Right ventricle myocardium superior (tissue), 1 donor: Measurements from ENCODE around the gene SLC4A7. TPM values are rescaled to one million over a fixed set of nuclear protein-coding genes. Genes with fewer than 3 reads are reported as not detected.

ENCODE experiments used
- ATAC-seq: fragments of 200-7000 bp; cut with Tn5 transposase; one replicate; pipeline ENCODE4 v1.9.1; 2020; ENCODE audit warnings: mild to moderate bottlenecking; ENCODE audit not compliant: poor library complexity
- DNase-seq: peaks from one replicate; pipeline ENCODE4 v3.0.0-alpha.2; 2020
- intact Hi-C: fragments of 100-400 bp; cut with DNase I; formaldehyde crosslinking; loops from one replicate; pipeline ENCODE4 v1.11.2; 2022
- total RNA-seq: library from RNA; stranded (reverse); fragmentation: NEBNext Ultra II Directional; extraction: Animal tissue kit (Norgen Biotek cat#: 25700); gene quantifications from one replicate; pipeline ENCODE4 v1.2.1, GENCODE V29; 2021
- donor health status: DM: no; HTN: yes; CAD: no; lungs with severe emphysema.

SLC4A7 gene
- total RNA-seq, 1 donor from 2014 or later = 13.0 TPM

GRCh38 chr3:27500035-27500434, 15.9 kb upstream of the SLC4A7 start:
- no peak for ATAC-seq
- DNase-seq = no peak
- intact Hi-C loops = no loop called here

GRCh38 chr3:27494784-27495183, 10.6 kb upstream of the SLC4A7 start:
- ATAC-seq (no peak), DNase-seq (no peak)
- intact Hi-C loops = no loop called here

- DNase-seq (no peak), ATAC-seq (no peak)
- intact Hi-C loops = no loop called here
Observed at GRCh38 chr3:27488821-27489220, 4.6 kb upstream of the SLC4A7 start.

GRCh38 chr3:27487383-27487782, 3.2 kb upstream of the SLC4A7 start:
- ATAC-seq (no peak), DNase-seq (no peak)
- intact Hi-C loops = no loop called here

- intact Hi-C loops = no loop called here
- ATAC-seq (no peak), DNase-seq (no peak)
Observed at GRCh38 chr3:27486336-27486735, 2.2 kb upstream of the SLC4A7 start.

- ATAC-seq (peak; percentile 46), DNase-seq (no peak)
- intact Hi-C loops = no loop called here
Observed at GRCh38 chr3:27485866-27486265, 1.7 kb upstream of the SLC4A7 start.

GRCh38 chr3:27483117-27484014, 818 bp downstream of the SLC4A7 start:
- DNase-seq (peak; percentile 75), ATAC-seq (peak; percentile 11)
- intact Hi-C loops = no loop called here

GRCh38 chr3:27479806-27480543, 4.2 kb downstream of the SLC4A7 start:
- no peak for ATAC-seq
- intact Hi-C loops = no loop called here
- no peak for DNase-seq

GRCh38 chr3:27471923-27472550, 12.1 kb downstream of the SLC4A7 start:
- no peak for ATAC-seq
- intact Hi-C loops = no loop called here
- DNase-seq = no peak

- peak; percentile 37 for ATAC-seq
- DNase-seq = no peak
- intact Hi-C loops = no loop called here
Observed at GRCh38 chr3:27468283-27468886, 15.8 kb downstream of the SLC4A7 start.

- peak; percentile 76 for ATAC-seq
- no peak for DNase-seq
- intact Hi-C loops = no loop called here
Observed at GRCh38 chr3:27467545-27467944, 16.6 kb downstream of the SLC4A7 start.

- no peak for ATAC-seq
- no peak for DNase-seq
- intact Hi-C loops = no loop called here
Observed at GRCh38 chr3:27464646-27465045, 19.5 kb downstream of the SLC4A7 start.

GRCh38 chr3:27462228-27462627, 22.0 kb downstream of the SLC4A7 start:
- ATAC-seq = no peak
- DNase-seq = no peak
- intact Hi-C loops = no loop called here

- DNase-seq (no peak), ATAC-seq (no peak)
- intact Hi-C loops = no loop called here
Observed at GRCh38 chr3:27458929-27459328, 25.3 kb downstream of the SLC4A7 start.

GRCh38 chr3:27456554-27456953, 27.6 kb downstream of the SLC4A7 start:
- intact Hi-C loops = no loop called here
- peak; percentile 34 for ATAC-seq
- DNase-seq = no peak

- intact Hi-C loops = no loop called here
- no peak for DNase-seq
- no peak for ATAC-seq
Observed at GRCh38 chr3:27454914-27455313, 29.3 kb downstream of the SLC4A7 start.

- ATAC-seq (no peak), DNase-seq (no peak)
- intact Hi-C loops = no loop called here
Observed at GRCh38 chr3:27454461-27454860, 29.7 kb downstream of the SLC4A7 start.

- intact Hi-C loops = no loop called here
- DNase-seq (no peak), ATAC-seq (no peak)
Observed at GRCh38 chr3:27452368-27453090, 31.7 kb downstream of the SLC4A7 start.

- ATAC-seq (no peak), DNase-seq (no peak)
- intact Hi-C loops = no loop called here
Observed at GRCh38 chr3:27451842-27452241, 32.3 kb downstream of the SLC4A7 start.
